ENCODE results near the gene SLC7A5.
"Not testable (repeated sequence)": the region's sequence is repeated elsewhere in the genome, so short reads cannot be mapped to it uniquely, and the experiment has no call there.

The SLC7A5 gene

GRCh38 chr16:87909203-87909935, 40.1 kb upstream of the SLC7A5 start:
- not testable (repeated sequence) for H3K9me3 Mint-ChIP-seq; H3K4me3 Mint-ChIP-seq; H3K27ac Mint-ChIP-seq; H3K4me1 Mint-ChIP-seq; H3K36me3 Mint-ChIP-seq (ENCODE audit: low read depth)
- peak; percentile 88 for DNase-seq
- H3K27me3 Mint-ChIP-seq (ENCODE audit: low read depth, poor library complexity), result peaks cover 34% of the 10 kb centered on the region
- TF ChIP-seq CTCF (IDR thresholded peaks at IDR 0.05), result peak; percentile 95

- H3K27me3 Mint-ChIP-seq (ENCODE audit: low read depth, poor library complexity), result peaks cover 28% of the 10 kb centered on the region
- not testable (repeated sequence) for H3K4me3 Mint-ChIP-seq; H3K9me3 Mint-ChIP-seq; H3K27ac Mint-ChIP-seq; H3K4me1 Mint-ChIP-seq; DNase-seq; H3K36me3 Mint-ChIP-seq (ENCODE audit: low read depth)
These were observed 38.8 kb upstream of the SLC7A5 start for GRCh38 chr16:87908101-87908500.

- H3K4me1 Mint-ChIP-seq, H3K4me3 Mint-ChIP-seq: not testable (repeated sequence)
- H3K27me3 Mint-ChIP-seq (ENCODE audit: low read depth, poor library complexity), result peaks cover 20% of the 10 kb centered on the region
These were observed 36.2 kb upstream of the SLC7A5 start for GRCh38 chr16:87905521-87905920.

GRCh38 chr16:87904963-87905362, 35.7 kb upstream of the SLC7A5 start:
- H3K27ac Mint-ChIP-seq; H3K4me1 Mint-ChIP-seq; H3K9me3 Mint-ChIP-seq; DNase-seq; H3K4me3 Mint-ChIP-seq; H3K36me3 Mint-ChIP-seq (ENCODE audit: low read depth): not testable (repeated sequence)
- H3K27me3 Mint-ChIP-seq (ENCODE audit: low read depth, poor library complexity), result peaks cover 20% of the 10 kb centered on the region

More at GRCh38 chr16:87905521-87905920, 36.2 kb upstream of the SLC7A5 start:
- H3K9me3 Mint-ChIP-seq; DNase-seq; H3K36me3 Mint-ChIP-seq (ENCODE audit: low read depth); H3K27ac Mint-ChIP-seq: not testable (repeated sequence)

- DNase-seq; H3K36me3 Mint-ChIP-seq (ENCODE audit: low read depth); H3K27ac Mint-ChIP-seq; H3K9me3 Mint-ChIP-seq; H3K27me3 Mint-ChIP-seq (ENCODE audit: low read depth, poor library complexity); H3K4me3 Mint-ChIP-seq: not testable (repeated sequence)
- H3K4me1 Mint-ChIP-seq, result peaks cover 12% of the 10 kb centered on the region
These were observed 31.2 kb upstream of the SLC7A5 start for GRCh38 chr16:87900489-87900888.

GRCh38 chr16:87897521-87898505, 28.5 kb upstream of the SLC7A5 start:
- no peak overlapping the region for H3K27ac Mint-ChIP-seq
- no peak overlapping the region for H3K4me3 Mint-ChIP-seq
- no peaks in the 10 kb centered on the region for H3K27me3 Mint-ChIP-seq (ENCODE audit: low read depth, poor library complexity)
- H3K36me3 Mint-ChIP-seq (ENCODE audit: low read depth), result no peaks in the 10 kb centered on the region
- DNase-seq, result no peak
- H3K4me1 Mint-ChIP-seq, result peaks cover 12% of the 10 kb centered on the region
- H3K9me3 Mint-ChIP-seq, result no peaks in the 10 kb centered on the region
- no peak for TF ChIP-seq CTCF (IDR thresholded peaks at IDR 0.05)

GRCh38 chr16:87896924-87897520, 27.7 kb upstream of the SLC7A5 start:
- H3K4me1 Mint-ChIP-seq, result peaks cover 12% of the 10 kb centered on the region
- H3K9me3 Mint-ChIP-seq, result not testable (repeated sequence)

GRCh38 chr16:87896176-87896890, 27.0 kb upstream of the SLC7A5 start:
- Mint-ChIP-seq H3K27ac (peak overlapping the region; percentile 29), H3K4me1 (peaks cover 12% of the 10 kb centered on the region)
- not testable (repeated sequence) for DNase-seq; H3K36me3 Mint-ChIP-seq (ENCODE audit: low read depth); H3K4me3 Mint-ChIP-seq; H3K9me3 Mint-ChIP-seq; H3K27me3 Mint-ChIP-seq (ENCODE audit: low read depth, poor library complexity)

More at GRCh38 chr16:87896924-87897520, 27.7 kb upstream of the SLC7A5 start:
- not testable (repeated sequence) for H3K36me3 Mint-ChIP-seq (ENCODE audit: low read depth); H3K4me3 Mint-ChIP-seq; DNase-seq; H3K27me3 Mint-ChIP-seq (ENCODE audit: low read depth, poor library complexity)
- peak overlapping the region; percentile 29 for H3K27ac Mint-ChIP-seq

All from nephron progenitor cell (in vitro differentiated cells).